DND-41 (cell line): ENCODE measurements around the gene RNLS.
A peak's percentile ranks its signal among the peaks of the same experiment; 100 is the strongest.

Source experiments
- ATAC-seq: fragments of 200-7000 bp; cut with Tn5 transposase; 3 replicates; pipeline ENCODE4 v1.9.1; 2021; ENCODE audit warnings: low read depth; ENCODE audit not compliant: insufficient read depth
- DNase-seq: peaks from one replicate; pipeline ENCODE4 v3.0.0-alpha.2; 2020
- H2AFZ ChIP-seq: 2 replicates; pipeline ENCODE4 v1.6.0; 2012; ENCODE audit warnings: low read depth, low read length
- H3K27ac ChIP-seq: 2 replicates; pipeline ENCODE4 v1.5.1; 2012; ENCODE audit warnings: low read length, inconsistent platforms
- H3K27me3 ChIP-seq: fragments of 200-600 bp; sonication (generic); 2 replicates; pipeline ENCODE4 v1.6.0; 2012; ENCODE audit warnings: low read length, mild to moderate bottlenecking, inconsistent platforms; ENCODE audit not compliant: insufficient read depth, poor library complexity
- H3K36me3 ChIP-seq: 2 replicates; pipeline ENCODE4 v1.5.1; 2012; ENCODE audit warnings: low read length, inconsistent platforms; ENCODE audit not compliant: insufficient read depth
- H3K4me1 ChIP-seq: 2 replicates; pipeline ENCODE4 v1.5.1; 2012; ENCODE audit warnings: mild to moderate bottlenecking, low read length; ENCODE audit not compliant: insufficient read depth
- H3K4me2 ChIP-seq: 2 replicates; pipeline ENCODE4 v1.6.0; 2012; ENCODE audit warnings: mild to moderate bottlenecking, moderate library complexity, low read length, inconsistent platforms; ENCODE audit not compliant: insufficient read depth
- H3K4me3 ChIP-seq, 2 experiments: fragments of 200-600 bp in 1 of 2; shearing (Covaris generic) in 1 of 2; 2 replicates each; pipeline ENCODE4 v1.5.1; 2012 to 2016; ENCODE audit warnings: inconsistent platforms in 2 of 2, low read length in 2 of 2, mild to moderate bottlenecking in 2 of 2, low read depth in 1 of 2, moderate library complexity in 1 of 2
- H3K79me2 ChIP-seq: 2 replicates; pipeline ENCODE4 v1.6.0; 2012; ENCODE audit warnings: low read length, inconsistent platforms; ENCODE audit not compliant: insufficient read depth
- H3K9ac ChIP-seq: 2 replicates; pipeline ENCODE4 v1.6.0; 2012; ENCODE audit warnings: low read depth, mild to moderate bottlenecking, inconsistent platforms, low read length, moderate library complexity
- H3K9me3 ChIP-seq: 2 replicates; pipeline ENCODE4 v1.5.1; 2012; ENCODE audit warnings: low read length, moderate library complexity, mild to moderate bottlenecking, inconsistent platforms; ENCODE audit not compliant: insufficient read depth, severe bottlenecking
- H4K20me1 ChIP-seq: 2 replicates; pipeline ENCODE4 v1.6.0; 2012; ENCODE audit warnings: low read length; ENCODE audit not compliant: insufficient read depth
- CTCF ChIP-seq: IDR thresholded peaks from 2 replicates; pipeline ENCODE4 v1.5.1; 2012; ENCODE audit warnings: borderline replicate concordance, low read length, moderate library complexity, mild to moderate bottlenecking; ENCODE audit not compliant: poor library complexity, severe bottlenecking; ENCODE audit errors: extremely low read depth
- EZH2 ChIP-seq: IDR thresholded peaks from 3 replicates; pipeline ENCODE4 v1.6.1; 2012; ENCODE audit warnings: borderline replicate concordance, low read depth, mild to moderate bottlenecking, moderate library complexity, low read length, inconsistent platforms; ENCODE audit not compliant: severe bottlenecking

The RNLS gene

GRCh38 chr10:88232983-88233543 is 350.1 kb downstream of the RNLS start:
- no peaks in the 10 kb centered on the region for H3K36me3 ChIP-seq
- no peak overlapping the region for H3K4me3 ChIP-seq
- peak overlapping the region; percentile 56 for H2AFZ ChIP-seq
- H3K27ac ChIP-seq, result no peak overlapping the region
- no peaks in the 10 kb centered on the region for H3K9me3 ChIP-seq
- no peaks in the 10 kb centered on the region for H3K27me3 ChIP-seq
- peaks cover 26% of the 10 kb centered on the region for H3K4me1 ChIP-seq
- H3K79me2 ChIP-seq, result no peaks in the 10 kb centered on the region
- H3K4me2 ChIP-seq, result no peak overlapping the region
- no peak for ATAC-seq
- no peaks in the 10 kb centered on the region for H4K20me1 ChIP-seq
- H3K9ac ChIP-seq, result no peak overlapping the region
- TF ChIP-seq EZH2, result no peak
- TF ChIP-seq CTCF, result no peak
- DNase-seq, result no peak

GRCh38 chr10:88232029-88232895 is 350.9 kb downstream of the RNLS start:
- H3K4me1 ChIP-seq, result peaks cover 26% of the 10 kb centered on the region
- no peak overlapping the region for H3K9ac ChIP-seq
- no peaks in the 10 kb centered on the region for H3K36me3 ChIP-seq
- H3K27me3 ChIP-seq, result no peaks in the 10 kb centered on the region
- peak overlapping the region; percentile 16; the same call in 1 of the 2 replicates for H2AFZ ChIP-seq
- no peak overlapping the region for H3K4me2 ChIP-seq
- no peaks in the 10 kb centered on the region for H3K79me2 ChIP-seq
- H3K27ac ChIP-seq, result 0 out of 2 replicates have a peak overlapping the region, but pooled peaks have one; percentile 12
- TF ChIP-seq CTCF (no peak), EZH2 (no peak)
- ATAC-seq (no peak), DNase-seq (no peak)
- H3K9me3 ChIP-seq, result no peaks in the 10 kb centered on the region
- no peak overlapping the region for H3K4me3 ChIP-seq
- no peaks in the 10 kb centered on the region for H4K20me1 ChIP-seq

GRCh38 chr10:88230251-88230650 is 352.9 kb downstream of the RNLS start:
- no peaks in the 10 kb centered on the region for H3K36me3 ChIP-seq
- no peak overlapping the region for H2AFZ ChIP-seq
- no peak for ATAC-seq
- no peak for DNase-seq
- TF ChIP-seq EZH2 (no peak), CTCF (no peak)
- no peaks in the 10 kb centered on the region for H3K9me3 ChIP-seq
- H3K79me2 ChIP-seq, result no peaks in the 10 kb centered on the region
- H3K4me1 ChIP-seq, result peaks cover 10% of the 10 kb centered on the region
- H3K4me3 ChIP-seq, result no peak overlapping the region
- no peak overlapping the region for H3K4me2 ChIP-seq
- H3K27ac ChIP-seq, result no peak overlapping the region
- no peak overlapping the region for H3K9ac ChIP-seq
- no peaks in the 10 kb centered on the region for H3K27me3 ChIP-seq
- H4K20me1 ChIP-seq, result no peaks in the 10 kb centered on the region
